ENCODE results near the gene NCF2. TPM values are rescaled to one million over a fixed set of nuclear protein-coding genes. Genes with fewer than 3 reads are reported as not detected.

NCF2 gene, protein sequence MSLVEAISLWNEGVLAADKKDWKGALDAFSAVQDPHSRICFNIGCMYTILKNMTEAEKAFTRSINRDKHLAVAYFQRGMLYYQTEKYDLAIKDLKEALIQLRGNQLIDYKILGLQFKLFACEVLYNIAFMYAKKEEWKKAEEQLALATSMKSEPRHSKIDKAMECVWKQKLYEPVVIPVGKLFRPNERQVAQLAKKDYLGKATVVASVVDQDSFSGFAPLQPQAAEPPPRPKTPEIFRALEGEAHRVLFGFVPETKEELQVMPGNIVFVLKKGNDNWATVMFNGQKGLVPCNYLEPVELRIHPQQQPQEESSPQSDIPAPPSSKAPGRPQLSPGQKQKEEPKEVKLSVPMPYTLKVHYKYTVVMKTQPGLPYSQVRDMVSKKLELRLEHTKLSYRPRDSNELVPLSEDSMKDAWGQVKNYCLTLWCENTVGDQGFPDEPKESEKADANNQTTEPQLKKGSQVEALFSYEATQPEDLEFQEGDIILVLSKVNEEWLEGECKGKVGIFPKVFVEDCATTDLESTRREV
- total RNA-seq (2014; rRNA removed) (26.1 and 31.3 TPM in 2 replicates), Bru-seq, nascent RNA (percentile 55 among the genes with signal in this experiment), BruChase-seq, experiment 1, labeled RNA remaining after a 6-hour chase (percentile 63 among the genes with signal in this experiment), BruChase-seq, experiment 2, labeled RNA remaining after a 2-hour chase (percentile 55 among the genes with signal in this experiment)
- long read RNA-seq, transcript NCF2-201 (15 exons, 2,226 nt) = major isoform, 6 of 78 reads
- long read RNA-seq, partial matches to known transcripts = 36 of 78 reads
- long read RNA-seq, other reads (novel, unspliced or antisense) = 36 of 78 reads

DNA sequence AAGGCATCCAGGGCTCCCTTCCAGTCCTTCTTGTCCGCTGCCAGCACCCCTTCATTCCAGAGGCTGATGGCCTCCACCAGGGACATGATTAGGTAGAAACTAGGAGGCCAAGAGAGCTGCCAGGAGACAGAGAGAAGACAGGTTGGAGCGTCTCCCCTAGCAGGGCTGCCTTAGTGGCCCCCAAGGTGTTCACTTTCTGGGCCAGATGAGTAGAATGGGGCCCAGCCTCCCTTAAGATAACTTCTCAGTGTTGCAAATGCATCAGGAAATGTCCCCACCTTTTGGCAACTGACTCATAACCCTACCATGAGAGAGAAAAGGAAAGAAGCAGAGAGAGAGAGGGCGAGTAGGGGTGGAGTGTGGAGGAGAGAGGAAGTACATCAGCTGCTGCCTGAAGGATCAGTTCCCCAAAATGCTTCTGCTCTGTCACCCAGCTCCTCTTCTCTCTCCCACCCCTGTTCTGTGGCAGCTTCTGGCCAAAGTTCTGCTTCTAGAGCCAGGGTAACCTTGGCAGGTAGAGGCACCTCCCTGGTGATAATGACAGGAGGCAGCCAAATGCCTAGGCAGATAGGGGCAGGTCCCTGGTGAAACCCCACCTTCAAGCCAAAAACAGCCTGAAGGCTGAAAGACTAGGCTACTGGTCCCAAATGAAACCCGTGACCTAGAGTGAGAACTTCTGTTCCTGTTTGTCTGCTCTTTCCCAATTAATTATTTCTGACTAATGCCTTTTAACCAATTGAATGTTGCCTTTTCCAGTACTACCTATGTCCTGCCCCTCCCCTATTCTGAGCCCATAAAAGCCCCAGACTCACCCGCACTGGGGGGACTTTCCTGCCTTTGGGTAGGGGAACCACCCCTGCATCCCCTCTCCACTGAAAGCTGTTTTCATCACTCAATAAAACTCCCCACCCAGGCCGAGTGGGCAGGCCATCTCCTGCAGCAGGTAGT, at the start of gene NCF2:
NCF2 (minus strand) TSS at position 216 of the 948 bp plus-strand sequence; CDS start at position 86, 130 bp downstream.
- BruUV-seq (replicated peaks) = no TSS peak
- intact Hi-C loops (cut with micrococcal nuclease) = no loop called here
- H3K4me2 ChIP-seq (ENCODE audit: low read length) = no peak within 1 kb of the TSS
- 0 out of 2 replicates have a peak within 1 kb of the TSS, but pooled peaks have one; percentile 15 for H2AFZ ChIP-seq (ENCODE audit: low read length)
- ChIA-PET CTCF (no interaction called here), POLR2A (ENCODE audit: unreplicated experiment) (no interaction called here)
- no peaks in the 10 kb centered on the region for H3K9me3 ChIP-seq (ENCODE audit: low read length)
- H3K9me2 ChIP-seq (replicated peaks; ENCODE audit: low read length) = no peaks in the 10 kb centered on the region
- H3K79me2 ChIP-seq (ENCODE audit: low read length) = no peaks in the 10 kb centered on the region
- no peak within 1 kb of the TSS for H3K9ac ChIP-seq (ENCODE audit: low read length)
- ATAC-seq = peak; percentile 45
- no peaks in the 10 kb centered on the region for H3K36me3 ChIP-seq (ENCODE audit: low read depth, low read length)
- DNase-seq = no peak
- no peak within 1 kb of the TSS for H3K27ac ChIP-seq (ENCODE audit: low read length)
- peaks cover 12% of the 10 kb centered on the region for H3K4me1 ChIP-seq (ENCODE audit: insufficient read depth, low read length)
- TF ChIP-seq, protein P1, sequence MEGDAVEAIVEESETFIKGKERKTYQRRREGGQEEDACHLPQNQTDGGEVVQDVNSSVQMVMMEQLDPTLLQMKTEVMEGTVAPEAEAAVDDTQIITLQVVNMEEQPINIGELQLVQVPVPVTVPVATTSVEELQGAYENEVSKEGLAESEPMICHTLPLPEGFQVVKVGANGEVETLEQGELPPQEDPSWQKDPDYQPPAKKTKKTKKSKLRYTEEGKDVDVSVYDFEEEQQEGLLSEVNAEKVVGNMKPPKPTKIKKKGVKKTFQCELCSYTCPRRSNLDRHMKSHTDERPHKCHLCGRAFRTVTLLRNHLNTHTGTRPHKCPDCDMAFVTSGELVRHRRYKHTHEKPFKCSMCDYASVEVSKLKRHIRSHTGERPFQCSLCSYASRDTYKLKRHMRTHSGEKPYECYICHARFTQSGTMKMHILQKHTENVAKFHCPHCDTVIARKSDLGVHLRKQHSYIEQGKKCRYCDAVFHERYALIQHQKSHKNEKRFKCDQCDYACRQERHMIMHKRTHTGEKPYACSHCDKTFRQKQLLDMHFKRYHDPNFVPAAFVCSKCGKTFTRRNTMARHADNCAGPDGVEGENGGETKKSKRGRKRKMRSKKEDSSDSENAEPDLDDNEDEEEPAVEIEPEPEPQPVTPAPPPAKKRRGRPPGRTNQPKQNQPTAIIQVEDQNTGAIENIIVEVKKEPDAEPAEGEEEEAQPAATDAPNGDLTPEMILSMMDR (conservative IDR thresholded peaks at IDR 0.05; ENCODE audit: low read depth, low read length) = no peak
- TF ChIP-seq EZH2phosphoT487 (IDR thresholded peaks at IDR 0.05; ENCODE audit: borderline replicate concordance, low read length) = no peak
- TF ChIP-seq EZH2 (IDR thresholded peaks at IDR 0.05; ENCODE audit: low read length, unreplicated experiment) = no peak
- H3K27me3 ChIP-seq (ENCODE audit: low read length) = no peaks in the 10 kb centered on the region
- no peak within 1 kb of the TSS for H3K4me3 ChIP-seq (ENCODE audit: low read length)
- no peaks in the 10 kb centered on the region for H3F3A ChIP-seq (ENCODE audit: low read length, unreplicated experiment)
- no peaks in the 10 kb centered on the region for H4K20me1 ChIP-seq (ENCODE audit: low read length)

DNA sequence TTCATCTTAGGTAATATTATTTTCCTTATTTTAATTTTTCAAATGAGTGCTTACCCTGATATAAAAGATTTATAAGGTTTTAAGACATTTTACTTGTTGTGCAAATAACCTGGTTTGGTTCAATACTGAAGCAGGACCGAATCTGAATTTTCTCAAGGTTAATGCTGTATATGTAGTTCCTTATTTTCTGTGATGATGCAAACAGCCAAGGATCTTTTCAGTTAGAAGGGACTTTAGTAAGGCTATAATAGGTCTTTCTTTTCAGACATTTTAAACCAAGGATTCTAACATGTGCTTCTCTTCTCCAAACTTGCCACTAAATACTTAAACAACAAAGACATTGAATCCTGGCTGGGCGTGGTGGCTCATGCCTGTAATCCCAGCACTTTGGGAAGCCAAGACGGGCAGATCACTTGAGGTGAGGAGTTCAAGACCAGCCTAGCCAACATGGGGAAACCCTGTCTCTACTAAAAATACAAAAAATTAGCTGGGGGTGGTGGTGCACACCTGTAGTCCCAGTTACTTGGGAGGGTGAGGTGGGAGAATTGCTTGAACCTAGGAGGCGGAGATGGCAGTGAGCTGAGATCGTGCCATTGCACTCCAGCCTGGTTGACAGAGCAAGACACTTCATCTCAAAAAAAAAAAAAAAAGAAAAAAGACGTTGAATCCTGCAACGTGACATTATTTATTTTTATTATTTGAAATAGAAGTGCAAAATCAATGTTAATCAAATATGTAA, 48.6 kb upstream of the NCF2 start:
- ATAC-seq = no peak
- Histone ChIP-seq H4K20me1 (ENCODE audit: low read length) (no peaks in the 10 kb centered on the region), H3K4me2 (ENCODE audit: low read length) (no peak overlapping the region), H3F3A (ENCODE audit: low read length, unreplicated experiment) (no peaks in the 10 kb centered on the region), H3K9ac (ENCODE audit: low read length) (no peak overlapping the region), H3K27me3 (ENCODE audit: low read length) (no peaks in the 10 kb centered on the region), H3K36me3 (ENCODE audit: low read depth, low read length) (no peaks in the 10 kb centered on the region), H2AFZ (ENCODE audit: low read length) (no peak overlapping the region), H3K4me3 (ENCODE audit: low read length) (no peak overlapping the region), H3K9me3 (ENCODE audit: low read length) (no peaks in the 10 kb centered on the region), H3K9me2 (replicated peaks; ENCODE audit: low read length) (no peaks in the 10 kb centered on the region), H3K4me1 (ENCODE audit: insufficient read depth, low read length) (peaks cover 3% of the 10 kb centered on the region; the same call in 1 of the 2 replicates), H3K79me2 (ENCODE audit: low read length) (peaks cover 17% of the 10 kb centered on the region), H3K27ac (ENCODE audit: low read length) (no peak overlapping the region)
- TF ChIP-seq EZH2phosphoT487 (IDR thresholded peaks at IDR 0.05; ENCODE audit: borderline replicate concordance, low read length) (no peak), EZH2 (IDR thresholded peaks at IDR 0.05; ENCODE audit: low read length, unreplicated experiment) (no peak)
- TF ChIP-seq, protein P1 (conservative IDR thresholded peaks at IDR 0.05; ENCODE audit: low read depth, low read length) = no peak
- intact Hi-C loops (cut with micrococcal nuclease) = no loop called here
- DNase-seq = no peak
- POLR2A ChIA-PET (ENCODE audit: unreplicated experiment) = interaction anchor here (0.6 kb wide), 1 partner anchor 184 kb away, joined by 7 read pairs; no protein-coding TSS in a partner anchor
- CTCF ChIA-PET = no interaction called here
- BruUV-seq (replicated peaks) = no TSS peak

All from PC-3 (cell line).